Dermis microvascular lymphatic vessel endothelial cell (primary cell): ENCODE results near the gene NTMT2. TPM values are rescaled to one million over a fixed set of nuclear protein-coding genes. Genes with fewer than 3 reads are reported as not detected.
A peak's percentile ranks its signal among the peaks of the same experiment; 100 is the strongest.
"Not testable (repeated sequence)": the region's sequence is repeated elsewhere in the genome, so short reads cannot be mapped to it uniquely, and the experiment has no call there.

Source experiments
- DNase-seq, 2 donors: peaks; one replicate each; pipeline versions ENCODE4 v3.0.0 to v3.0.0-alpha.2; 2010; ENCODE audit warnings: low read depth in 2 of 2
- total RNA-seq: library from RNA; depleted of rRNA; stranded (reverse); fragments of >200 nt; gene quantifications from 2 replicates; pipeline ENCODE4 v1.2.1, GENCODE V29; 2014

The NTMT2 gene
- total RNA-seq = not detected in 2 replicates

DNA sequence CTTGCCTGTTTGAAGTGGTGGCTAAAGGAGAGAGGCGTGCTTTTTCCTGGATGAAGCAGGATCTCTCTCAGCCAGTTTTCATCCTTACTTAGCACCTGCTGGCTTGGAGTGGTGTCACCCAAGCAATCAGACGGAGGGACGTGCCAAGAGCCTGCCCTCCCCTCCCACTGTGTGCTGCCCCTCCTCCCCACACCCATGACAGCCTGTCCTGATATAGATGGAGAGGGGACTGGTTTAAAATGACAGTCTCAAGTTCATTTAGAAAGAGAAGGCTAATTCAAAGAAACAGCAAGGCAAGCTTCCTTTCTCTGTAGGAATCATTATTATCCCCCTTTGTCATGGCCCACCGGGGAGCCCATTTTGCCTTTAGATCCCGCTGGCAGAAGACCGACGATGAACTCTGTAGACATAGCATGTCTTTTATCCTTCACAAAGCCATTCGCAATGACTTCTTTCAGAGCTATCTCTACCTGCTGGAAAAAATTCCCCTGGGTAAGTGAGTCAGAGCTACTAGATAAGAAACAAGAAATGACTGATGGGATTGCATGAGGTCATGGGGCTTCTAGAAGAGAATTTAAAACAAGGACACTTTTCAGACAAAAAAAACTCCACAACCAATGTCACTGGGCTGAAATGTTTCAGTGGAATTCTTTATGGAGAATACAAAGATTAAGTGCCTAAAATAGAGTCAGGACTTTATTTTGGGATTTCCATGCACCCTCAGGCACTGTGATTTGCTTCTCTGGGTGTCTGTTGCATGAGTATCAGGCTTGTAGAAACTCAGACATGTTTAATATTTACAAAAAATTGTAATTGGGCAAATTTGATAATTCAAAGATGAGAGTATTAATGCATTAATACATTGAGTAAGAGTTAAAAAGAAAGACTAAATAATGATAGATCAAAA lies at the start of gene NTMT2:
Gene NTMT2 (plus strand): TSS at position 190 of the 907 bp plus-strand sequence. CDS start 149 bp downstream, at position 339.
- no peak for DNase-seq

DNA sequence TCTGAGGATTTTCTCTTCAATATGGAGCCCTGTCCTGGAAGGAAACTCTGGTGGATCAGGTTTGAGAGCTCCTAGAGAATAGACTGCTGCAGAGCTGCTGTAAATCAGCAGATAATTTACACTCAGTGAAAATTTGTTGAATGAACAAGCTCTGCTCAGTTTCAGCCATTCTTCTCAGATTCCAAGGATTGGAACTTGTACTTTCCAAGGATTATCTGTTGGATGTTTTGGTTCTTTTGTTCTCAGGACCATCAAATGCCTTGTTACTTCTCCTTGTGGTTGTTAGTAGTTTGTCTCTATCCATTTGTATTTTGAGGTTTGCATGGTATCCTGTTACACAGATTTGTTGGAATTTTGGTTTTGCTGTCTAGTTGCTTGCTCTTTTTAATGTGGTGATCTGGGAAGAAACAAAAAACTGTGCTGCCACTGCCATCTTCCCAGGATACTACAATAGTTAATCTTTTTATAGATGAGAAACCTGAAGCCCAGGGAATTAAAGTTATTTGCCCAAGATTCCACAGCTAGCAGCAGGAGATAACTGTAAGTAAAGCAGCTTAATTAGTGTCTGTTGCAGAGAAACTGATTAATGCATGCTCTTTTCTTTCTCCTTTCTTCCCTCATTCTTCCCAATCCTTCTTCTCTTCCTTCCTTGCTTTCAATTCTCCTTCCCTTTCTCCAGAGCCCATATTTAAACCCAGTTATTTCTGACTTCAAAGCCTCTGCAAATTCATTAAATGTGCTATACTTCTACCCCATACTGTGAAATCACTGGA lies 49.6 kb upstream of the NTMT2 start:
- DNase-seq = no peak

DNA sequence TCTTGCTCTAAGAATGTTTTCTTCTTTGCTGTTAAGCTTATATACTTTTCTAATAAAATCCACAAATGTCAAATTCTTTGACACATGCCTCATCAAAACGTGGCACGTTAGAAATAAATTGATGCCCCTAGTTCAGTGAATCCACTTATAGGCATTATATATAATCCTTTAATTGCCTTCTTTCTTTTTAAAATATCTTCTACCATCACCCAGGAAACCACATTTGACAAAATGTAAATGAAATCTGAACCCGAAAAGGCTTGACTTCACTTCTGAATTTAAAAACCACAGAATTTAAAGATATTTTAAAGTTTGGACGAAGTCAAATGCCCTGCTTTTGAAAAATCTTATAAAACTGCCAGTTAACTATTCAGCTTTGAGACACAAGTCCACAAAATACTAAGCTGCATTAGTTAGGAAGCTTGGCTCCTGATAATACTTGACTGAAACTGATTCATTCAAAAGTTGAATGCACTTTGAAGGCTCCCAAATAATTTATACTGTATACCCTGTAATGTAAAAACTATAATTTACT lies 48.9 kb upstream of the NTMT2 start:
- no peak for DNase-seq

DNA sequence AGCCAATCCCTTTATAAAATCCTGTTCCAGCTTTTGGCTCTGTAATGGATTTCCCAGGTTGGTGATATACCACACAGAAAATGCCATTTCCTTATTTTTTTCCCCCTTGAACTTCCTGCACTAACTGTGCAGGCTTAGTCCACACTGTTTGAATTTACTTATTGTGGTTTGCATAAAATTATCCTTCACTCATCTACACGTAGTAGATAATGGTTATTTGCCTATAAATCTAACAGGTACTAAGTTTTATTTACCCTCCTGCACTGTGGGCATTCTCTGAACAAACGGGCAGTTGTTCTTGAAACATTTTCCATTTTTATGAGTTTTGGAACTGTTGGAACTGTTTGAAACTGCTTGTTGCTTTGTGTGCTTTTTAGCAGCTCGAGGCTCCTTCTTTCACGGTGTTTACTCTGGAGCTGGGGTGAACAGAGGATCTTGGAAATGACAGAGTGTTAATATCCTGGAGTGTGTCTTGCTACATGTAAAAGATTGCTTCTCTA lies 48.3 kb upstream of the NTMT2 start:
- no peak for DNase-seq

DNA sequence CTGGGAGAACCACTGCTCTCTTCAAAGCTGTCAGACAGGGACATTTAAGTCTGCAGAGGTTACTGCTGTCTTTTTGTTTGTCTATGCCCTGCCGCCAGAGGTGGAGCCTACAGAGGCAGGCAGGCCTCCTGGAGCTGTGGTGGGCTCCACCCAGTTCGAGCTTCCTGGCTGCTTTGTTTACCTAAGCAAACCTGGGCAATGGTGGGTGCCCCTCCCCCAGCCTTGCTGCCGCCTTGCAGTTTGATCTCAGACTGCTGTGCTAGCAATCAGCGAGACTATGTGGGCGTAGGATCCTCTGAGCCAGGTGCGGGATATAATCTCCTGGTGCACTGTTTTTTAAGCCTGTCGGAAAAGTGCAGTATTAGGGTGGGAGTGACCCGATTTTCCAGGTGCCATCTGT lies 32.6 kb upstream of the NTMT2 start:
- not testable (repeated sequence) for DNase-seq

DNA sequence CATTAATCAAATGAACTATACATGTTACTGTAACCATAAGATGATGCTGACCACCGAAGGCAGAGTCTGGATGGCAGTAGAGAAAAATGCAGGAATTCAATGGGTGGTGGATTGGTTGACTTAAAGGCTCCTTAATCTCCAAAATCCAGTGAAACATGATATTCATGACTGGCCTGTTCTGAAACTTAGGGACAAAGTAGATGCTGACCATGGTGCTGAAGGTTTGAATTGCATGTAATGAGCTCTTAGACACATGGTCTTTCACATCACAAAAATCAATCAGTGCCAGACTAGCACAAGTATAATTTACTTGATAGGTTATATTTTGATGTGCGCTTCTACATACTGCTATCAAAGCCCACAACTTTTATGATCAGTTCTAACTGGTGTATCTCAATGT lies 30.9 kb upstream of the NTMT2 start:
- DNase-seq = peak in 1 of 2 donors; percentile 28

DNA sequence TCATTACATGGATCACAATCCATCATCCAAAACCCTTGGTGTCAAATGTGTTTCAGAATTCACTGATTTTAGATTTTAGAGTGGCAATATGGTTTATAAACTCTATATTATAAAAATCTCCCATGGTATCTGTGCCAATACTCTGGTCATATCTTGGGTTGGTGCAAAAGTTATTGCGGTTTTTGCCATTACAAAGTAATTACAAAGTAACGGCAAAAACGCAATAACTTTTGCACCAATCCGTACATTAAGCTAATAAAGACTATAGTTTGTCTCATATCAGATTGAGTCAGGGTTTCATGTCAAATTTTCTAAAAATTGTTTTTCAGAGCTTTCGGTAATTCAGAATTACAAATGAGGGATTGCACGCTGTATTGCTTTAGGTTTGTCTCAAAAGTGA lies 23.4 kb upstream of the NTMT2 start:
- DNase-seq = no peak

DNA sequence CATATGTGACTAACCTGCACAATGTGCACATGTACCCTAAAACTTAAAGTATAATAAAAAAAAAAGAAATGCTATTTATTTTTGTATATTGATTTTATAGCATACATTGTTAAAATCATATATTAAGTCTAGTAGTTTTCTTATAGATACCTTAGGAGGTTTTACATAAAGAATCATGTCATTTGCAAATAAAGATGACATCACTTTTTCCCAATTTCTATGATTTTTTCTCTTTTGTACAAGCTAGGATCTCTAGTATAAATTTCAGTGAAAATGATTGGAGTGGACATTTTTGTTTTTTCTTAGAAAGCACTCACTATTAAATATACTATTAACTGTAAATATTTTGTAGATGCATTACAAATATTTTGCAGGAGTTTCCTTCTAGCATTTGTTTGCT lies 20.5 kb upstream of the NTMT2 start:
- DNase-seq = no peak

DNA sequence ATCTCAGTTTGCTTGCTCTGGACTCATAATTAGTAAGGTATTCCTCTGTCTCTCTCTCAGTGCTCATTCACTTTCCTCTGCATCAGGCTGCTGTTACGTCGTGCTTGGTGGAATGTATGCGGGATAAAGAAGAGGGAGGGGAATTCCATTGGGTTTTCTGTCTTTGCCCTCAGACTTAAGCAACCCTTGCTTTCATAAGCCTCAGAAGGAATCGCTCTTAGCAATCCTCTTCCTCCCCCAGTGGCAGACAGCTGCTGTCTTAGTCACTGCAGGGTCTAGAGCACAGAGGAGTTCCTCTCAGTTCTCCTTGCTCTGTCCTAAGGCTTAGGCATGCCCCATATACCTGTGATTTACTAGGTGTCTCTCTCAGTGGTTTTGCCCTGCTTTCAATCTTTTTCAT lies 19.1 kb upstream of the NTMT2 start:
- no peak for DNase-seq

DNA sequence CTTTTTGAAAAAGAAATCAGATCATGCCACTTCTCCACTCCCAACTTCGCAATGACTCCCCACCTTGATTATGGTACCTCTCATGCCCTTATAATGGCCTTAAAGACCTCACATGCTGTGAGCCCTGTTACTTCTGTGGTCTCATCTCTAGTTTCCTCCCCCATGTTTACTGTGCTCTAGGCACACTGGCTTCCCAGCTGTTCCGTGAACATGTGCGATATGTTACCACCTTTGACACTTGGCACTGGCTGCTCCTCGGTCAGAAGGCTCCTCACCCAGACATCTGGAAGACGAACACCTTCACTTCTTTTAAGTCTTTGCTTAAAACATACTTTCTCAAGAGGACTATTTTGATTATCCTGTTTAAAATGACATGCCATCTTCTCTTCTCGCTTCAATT lies 14.3 kb upstream of the NTMT2 start:
- no peak for DNase-seq

DNA sequence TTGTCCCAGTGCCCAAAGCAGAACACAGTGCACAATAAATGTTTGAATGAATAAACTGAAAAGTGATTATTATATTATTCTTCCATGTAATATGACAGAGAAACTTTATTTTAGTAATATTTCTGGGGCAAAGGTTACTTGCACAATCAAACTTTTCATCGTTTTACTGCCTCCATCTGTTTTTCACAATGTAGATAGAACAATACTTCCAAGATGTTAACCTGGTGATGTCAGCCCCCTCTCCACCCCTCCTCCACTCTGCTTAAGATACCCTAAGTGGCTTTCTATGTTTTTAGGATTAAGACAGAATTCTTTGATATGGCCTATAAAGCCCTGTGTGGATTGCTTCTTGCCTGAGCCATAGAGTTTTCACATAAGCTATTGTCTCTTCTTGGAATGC lies 13.8 kb upstream of the NTMT2 start:
- DNase-seq = no peak

DNA sequence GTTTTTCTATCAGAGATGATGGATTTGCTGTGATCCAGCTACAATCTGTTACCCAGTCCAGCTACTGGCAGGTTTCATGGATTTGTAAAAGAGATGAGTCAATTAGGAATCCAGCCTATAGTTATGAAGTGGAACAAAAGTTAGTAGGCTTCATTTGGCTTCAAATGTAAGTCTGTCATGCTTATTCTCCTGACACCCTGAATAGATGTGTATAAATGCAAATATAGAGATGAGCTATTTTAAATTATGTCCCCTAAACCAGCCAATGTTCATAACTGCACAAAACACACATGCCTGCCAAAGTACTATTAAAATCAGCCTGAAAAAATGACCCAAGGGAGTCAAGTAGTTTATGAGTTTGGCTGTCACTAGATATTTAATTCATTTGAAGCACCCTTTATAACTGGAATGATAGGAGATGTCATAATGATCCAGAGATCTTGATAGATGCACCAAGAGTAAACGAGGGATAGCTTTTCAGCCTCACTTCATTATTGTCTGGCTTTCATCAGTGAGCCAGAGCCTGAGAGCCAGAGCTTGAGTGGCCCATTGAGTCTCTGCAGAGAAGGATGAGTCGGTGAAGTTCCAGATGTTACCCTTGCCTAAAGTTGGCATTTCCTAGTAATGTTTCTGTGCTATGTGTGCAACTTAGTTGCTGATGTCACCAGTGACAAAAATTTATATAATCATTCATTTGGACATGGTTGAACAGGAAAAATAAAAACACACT lies 11.8 kb upstream of the NTMT2 start:
- no peak for DNase-seq

DNA sequence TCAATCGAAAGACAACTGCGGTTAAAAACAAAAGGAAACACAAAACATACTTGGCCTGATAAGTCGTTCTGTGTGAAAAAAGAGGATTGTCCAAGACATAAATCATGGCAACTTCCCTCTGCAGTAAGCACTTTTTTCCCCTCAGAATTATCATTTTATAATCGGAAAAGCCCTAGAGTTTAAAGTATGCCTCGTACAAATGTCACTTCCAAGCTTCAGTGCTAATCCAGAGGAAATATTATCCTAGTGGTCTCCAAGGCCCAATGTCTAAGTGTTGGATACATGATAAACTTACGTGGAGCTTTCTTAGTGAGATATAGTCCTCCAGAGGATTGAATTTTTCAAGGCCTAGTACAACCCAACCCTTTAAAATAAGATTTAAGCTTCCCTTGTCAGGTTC lies 11.2 kb upstream of the NTMT2 start:
- no peak for DNase-seq

DNA sequence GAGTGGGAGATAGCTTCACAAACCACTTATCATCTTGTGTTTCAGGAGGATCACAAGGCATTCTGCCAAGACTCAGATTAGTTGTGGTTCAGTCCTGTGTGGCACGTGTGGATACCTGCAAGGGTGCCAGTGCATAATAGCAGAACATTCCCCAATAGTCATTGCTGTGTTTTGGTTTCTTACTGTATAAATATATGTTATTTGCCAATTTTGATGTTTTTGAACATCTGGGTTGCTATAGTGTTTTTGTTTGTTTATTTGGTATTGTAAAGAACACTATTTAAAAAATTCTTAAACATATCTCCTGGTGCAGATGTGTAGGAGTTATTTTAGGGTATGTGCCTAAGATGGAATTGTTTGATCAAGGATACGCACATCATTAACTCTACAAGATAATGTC lies 5.4 kb upstream of the NTMT2 start:
- no peak for DNase-seq

DNA sequence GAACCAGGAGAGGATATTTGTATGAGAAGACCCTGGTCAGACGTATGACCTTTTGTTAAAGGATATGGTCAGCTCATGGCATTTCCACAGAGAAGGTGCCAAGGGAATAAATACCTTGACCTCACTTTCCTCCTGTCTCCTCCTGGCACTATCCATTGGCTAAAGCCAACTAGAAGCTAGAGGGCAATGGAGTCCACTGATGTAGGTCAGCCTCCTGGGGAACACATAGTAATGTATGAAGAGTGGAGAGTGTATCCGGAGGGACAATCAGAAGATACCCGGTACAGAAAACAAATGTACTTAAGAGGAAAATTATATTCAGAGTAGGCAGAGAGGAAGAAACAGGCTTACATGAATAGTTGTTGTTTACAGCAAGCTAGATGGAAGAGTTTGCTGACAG lies 698 bp upstream of the NTMT2 start:
- DNase-seq = no peak

DNA sequence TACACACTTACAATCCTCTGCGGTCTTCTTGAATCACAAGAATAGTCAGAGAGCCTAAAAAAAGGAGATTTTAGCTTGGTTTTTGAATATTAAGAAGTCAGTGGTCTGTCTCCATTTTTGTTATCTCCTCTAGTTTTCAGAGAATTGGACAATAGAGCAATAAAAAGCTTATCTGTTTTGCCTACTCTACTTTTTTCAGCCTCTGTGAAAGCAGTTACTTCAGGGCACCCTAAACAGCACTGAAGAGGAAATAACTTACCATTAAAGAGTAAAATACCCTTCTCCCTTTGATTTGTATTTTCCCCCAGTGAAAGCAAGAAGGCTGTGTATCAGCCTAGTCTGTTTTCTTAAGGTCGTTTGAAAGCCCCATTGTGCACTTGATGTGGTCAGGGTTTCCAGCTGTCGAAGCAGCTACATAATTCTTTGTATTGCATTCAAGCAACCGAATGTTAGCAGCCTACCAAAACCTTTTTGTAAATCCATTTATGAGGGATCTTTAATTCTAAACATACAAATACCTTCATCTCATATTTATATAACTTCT lies 1.0 kb downstream of the NTMT2 start:
- DNase-seq = no peak

DNA sequence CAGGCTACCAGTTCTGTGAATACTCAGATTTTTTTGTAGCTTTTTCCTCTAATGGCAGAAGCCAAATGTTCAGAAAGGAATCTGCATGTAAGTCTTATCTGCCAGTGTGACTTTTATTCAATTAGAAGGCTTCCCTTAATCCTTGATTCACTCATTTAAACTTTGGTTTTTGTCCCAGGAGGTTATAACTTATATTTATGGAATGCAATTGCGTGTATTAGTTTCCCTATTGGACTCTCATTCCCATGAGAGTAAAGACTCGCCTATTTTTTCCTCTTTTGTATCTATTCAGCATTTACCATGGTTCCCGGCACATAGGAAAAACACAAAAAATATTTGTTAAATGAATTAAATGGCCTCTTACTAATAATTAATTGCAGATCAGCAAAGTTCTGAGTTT lies 3.5 kb downstream of the NTMT2 start:
- no peak for DNase-seq

DNA sequence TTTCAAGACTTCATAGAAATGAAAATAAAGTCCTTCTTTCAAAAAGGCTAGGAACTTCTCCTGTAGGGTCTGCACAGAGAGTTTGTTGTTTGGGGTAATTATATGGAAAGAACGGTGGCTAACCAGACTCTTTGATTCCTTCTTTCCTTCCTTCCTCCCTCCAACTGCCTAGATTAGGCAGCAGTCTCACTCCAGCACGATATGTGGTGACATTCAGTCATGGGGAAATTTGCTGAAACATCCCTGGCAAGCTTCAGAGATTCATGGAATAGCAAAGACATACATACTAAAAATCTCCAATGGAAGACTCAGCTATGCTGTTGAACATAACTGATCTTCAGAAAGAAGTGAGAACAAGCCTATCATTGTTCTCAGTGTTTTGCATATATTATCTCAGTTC lies 4.3 kb downstream of the NTMT2 start:
- no peak for DNase-seq

DNA sequence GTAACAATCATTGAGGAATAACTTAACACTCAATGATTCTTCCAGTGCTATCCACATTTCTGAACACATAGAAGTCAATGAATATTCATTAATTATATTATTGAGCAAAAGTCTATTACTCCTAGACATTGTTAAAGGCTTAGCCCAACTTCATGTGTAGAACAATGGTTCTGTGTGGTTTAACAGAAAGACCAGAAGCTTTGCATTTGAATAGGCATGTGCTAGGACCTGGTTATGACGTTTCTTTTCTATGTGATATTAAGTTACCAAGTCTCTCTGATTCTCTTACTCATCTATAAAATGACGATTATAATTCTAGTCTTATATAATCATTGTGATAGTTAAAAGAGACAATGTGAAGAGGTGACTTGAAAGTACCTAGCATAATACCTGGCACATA lies 5.2 kb downstream of the NTMT2 start:
- no peak for DNase-seq

DNA sequence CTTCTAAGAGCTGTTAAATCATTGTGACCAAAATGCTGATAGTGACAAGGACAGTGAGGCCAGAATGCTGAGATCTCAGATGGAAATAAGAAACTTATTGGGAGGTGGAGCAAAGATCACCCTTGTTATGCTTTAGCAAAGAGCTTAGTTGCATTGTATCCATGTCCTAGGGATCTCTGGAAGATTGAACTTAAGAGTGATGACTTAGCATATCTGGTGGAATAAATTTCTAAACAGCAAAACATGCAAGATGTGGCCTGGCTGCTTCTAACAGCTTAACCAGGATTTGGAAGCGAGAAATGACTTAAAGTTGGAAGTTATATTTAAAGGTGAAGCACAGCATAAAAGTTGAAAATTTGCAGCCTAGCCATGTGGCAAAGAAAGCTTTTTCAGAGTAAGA lies 7.7 kb downstream of the NTMT2 start:
- no peak for DNase-seq

DNA sequence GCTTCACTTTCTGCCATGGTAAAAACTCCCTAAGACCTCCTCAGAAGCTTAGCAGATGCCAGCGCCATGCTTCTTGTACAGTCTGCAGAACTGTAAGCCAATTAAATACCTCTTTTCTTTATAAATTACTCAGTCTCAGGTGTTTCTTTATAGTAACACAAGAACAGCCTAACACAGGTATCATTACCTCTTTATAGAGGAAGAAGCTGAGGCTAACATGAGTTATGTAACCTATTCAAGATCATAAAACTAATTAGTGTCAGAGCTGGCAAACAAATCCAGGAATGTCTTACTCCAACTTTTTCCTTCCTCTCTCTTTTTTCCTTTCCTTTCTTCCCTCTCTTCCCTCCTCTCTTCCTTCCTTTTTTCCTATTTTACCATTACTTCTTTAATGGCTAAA lies 9.3 kb downstream of the NTMT2 start:
- no peak for DNase-seq
